Spleen (tissue), 7 donors: ENCODE data around the gene PPP6R3.

Source experiments
- POLR2A ChIP-seq, 3 donors: fragments of 450-650 bp; IDR thresholded peaks; one replicate each; pipeline ENCODE4 v1.5.1; 2017; ENCODE audit warnings: antibody characterized with exemption in 3 of 3, mild to moderate bottlenecking in 1 of 3
- POLR2AphosphoS5 ChIP-seq, 3 donors: sonication (generic); formaldehyde crosslinking; IDR thresholded peaks; one replicate each; pipeline ENCODE4 v1.5.1; 2017; ENCODE audit warnings: antibody characterized with exemption in 3 of 3
- TF ChIP-seq, protein P1 (sequence below), 11 experiments: fragments of 200-600 bp in 7 of 11; fragments of 450-650 bp in 4 of 11; sonication (generic) in 4 of 11; IDR thresholded peaks in 8 of 11; conservative IDR thresholded peaks in 3 of 11; 1 replicate in 7 of 11; 2 replicates in 4 of 11; pipeline versions ENCODE4 v1.4.0 to v1.8.0; 2016 to 2021; ENCODE audit warnings: antibody characterized with exemption in 11 of 11, inconsistent platforms in 4 of 11, mild to moderate bottlenecking in 1 of 11
- donor health status: DM: no; HTN: no; CAD: no; lungs with moderate emphysema.
- donor health status: DM: no; HTN: no; CAD: no.
- donor health status: DM: no; HTN: no; CAD: no.

DNA sequence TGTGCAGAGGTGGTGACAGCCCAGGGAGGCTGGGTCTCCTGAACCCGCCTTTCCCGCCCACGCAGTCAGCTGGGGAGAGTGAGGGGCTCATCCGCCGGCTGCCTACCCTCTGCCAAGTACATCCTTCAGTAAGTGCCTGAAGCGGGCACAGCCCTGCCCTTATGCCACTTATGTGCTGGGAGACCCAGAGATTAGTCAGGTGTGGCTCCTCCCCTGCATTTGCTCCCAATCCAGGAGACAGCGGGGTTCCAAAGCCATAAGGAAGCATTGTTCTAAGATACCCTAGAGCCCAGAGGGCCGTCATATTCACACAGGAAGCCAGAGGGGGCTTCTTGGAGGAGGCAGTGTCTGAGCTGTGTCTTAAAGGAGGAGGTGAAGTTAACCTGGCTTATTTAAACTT is 5.8 kb upstream of the PPP6R3 start:
- TF ChIP-seq, protein P1, sequence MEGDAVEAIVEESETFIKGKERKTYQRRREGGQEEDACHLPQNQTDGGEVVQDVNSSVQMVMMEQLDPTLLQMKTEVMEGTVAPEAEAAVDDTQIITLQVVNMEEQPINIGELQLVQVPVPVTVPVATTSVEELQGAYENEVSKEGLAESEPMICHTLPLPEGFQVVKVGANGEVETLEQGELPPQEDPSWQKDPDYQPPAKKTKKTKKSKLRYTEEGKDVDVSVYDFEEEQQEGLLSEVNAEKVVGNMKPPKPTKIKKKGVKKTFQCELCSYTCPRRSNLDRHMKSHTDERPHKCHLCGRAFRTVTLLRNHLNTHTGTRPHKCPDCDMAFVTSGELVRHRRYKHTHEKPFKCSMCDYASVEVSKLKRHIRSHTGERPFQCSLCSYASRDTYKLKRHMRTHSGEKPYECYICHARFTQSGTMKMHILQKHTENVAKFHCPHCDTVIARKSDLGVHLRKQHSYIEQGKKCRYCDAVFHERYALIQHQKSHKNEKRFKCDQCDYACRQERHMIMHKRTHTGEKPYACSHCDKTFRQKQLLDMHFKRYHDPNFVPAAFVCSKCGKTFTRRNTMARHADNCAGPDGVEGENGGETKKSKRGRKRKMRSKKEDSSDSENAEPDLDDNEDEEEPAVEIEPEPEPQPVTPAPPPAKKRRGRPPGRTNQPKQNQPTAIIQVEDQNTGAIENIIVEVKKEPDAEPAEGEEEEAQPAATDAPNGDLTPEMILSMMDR (IDR thresholded peaks at IDR 0.05 in 8 of 11, conservative IDR thresholded peaks at IDR 0.05 in 3 of 11) = no peak
- no peak for TF ChIP-seq POLR2AphosphoS5 (IDR thresholded peaks at IDR 0.05)
- TF ChIP-seq POLR2A (IDR thresholded peaks at IDR 0.05) = no peak
